Measurements from ENCODE around the gene FAM168A.

Gene FAM168A

GRCh38 chr11:73428227-73428626, 169.7 kb downstream of the FAM168A start:
- no peak for DNase-seq (ENCODE audit: low read depth)

GRCh38 chr11:73426219-73426850, 171.6 kb downstream of the FAM168A start:
- DNase-seq (ENCODE audit: low read depth), result no peak

- DNase-seq (ENCODE audit: low read depth), result no peak
Observed at GRCh38 chr11:73425108-73425507, 172.8 kb downstream of the FAM168A start.

- no peak for DNase-seq (ENCODE audit: low read depth)
Observed at GRCh38 chr11:73423506-73423905, 174.4 kb downstream of the FAM168A start.

GRCh38 chr11:73422886-73423285, 175.0 kb downstream of the FAM168A start:
- DNase-seq (ENCODE audit: low read depth), result no peak

- no peak for DNase-seq (ENCODE audit: low read depth)
Observed at GRCh38 chr11:73420136-73420535, 177.8 kb downstream of the FAM168A start.

GRCh38 chr11:73416786-73417185, 181.1 kb downstream of the FAM168A start:
- DNase-seq (ENCODE audit: low read depth), result no peak

GRCh38 chr11:73415854-73416615, 181.9 kb downstream of the FAM168A start:
- DNase-seq (ENCODE audit: low read depth), result no peak

- DNase-seq (ENCODE audit: low read depth), result no peak
Observed at GRCh38 chr11:73414977-73415651, 182.8 kb downstream of the FAM168A start.

- no peak for DNase-seq (ENCODE audit: low read depth)
Observed at GRCh38 chr11:73413256-73413655, 184.7 kb downstream of the FAM168A start.

- DNase-seq (ENCODE audit: low read depth), result no peak
Observed at GRCh38 chr11:73412308-73412707, 185.6 kb downstream of the FAM168A start.

GRCh38 chr11:73411031-73411430, 186.9 kb downstream of the FAM168A start:
- no peak for DNase-seq (ENCODE audit: low read depth)

GRCh38 chr11:73410627-73411026, 187.3 kb downstream of the FAM168A start:
- DNase-seq (ENCODE audit: low read depth), result no peak

GRCh38 chr11:73409431-73409830, 188.5 kb downstream of the FAM168A start:
- no peak for DNase-seq (ENCODE audit: low read depth)

GRCh38 chr11:73406619-73407018, 191.3 kb downstream of the FAM168A start:
- DNase-seq (ENCODE audit: low read depth), result no peak

GRCh38 chr11:73406131-73406530, 191.8 kb downstream of the FAM168A start:
- no peak for DNase-seq (ENCODE audit: low read depth)

- no peak for DNase-seq (ENCODE audit: low read depth)
Observed at GRCh38 chr11:73405146-73405510, 192.8 kb downstream of the FAM168A start.

GRCh38 chr11:73404506-73405145, 193.3 kb downstream of the FAM168A start:
- no peak for DNase-seq (ENCODE audit: low read depth)

GRCh38 chr11:73404048-73404447, 193.9 kb downstream of the FAM168A start:
- DNase-seq (ENCODE audit: low read depth), result no peak

GRCh38 chr11:73403541-73403940, 194.4 kb downstream of the FAM168A start:
- no peak for DNase-seq (ENCODE audit: low read depth)

- DNase-seq (ENCODE audit: low read depth), result no peak
Observed at GRCh38 chr11:73402834-73403185, 195.1 kb downstream of the FAM168A start.

GRCh38 chr11:73401924-73402833, 195.7 kb downstream of the FAM168A start:
- no peak for DNase-seq (ENCODE audit: low read depth)
